SIG-M5 treated with dmso at 0.1 percent for 504 hours (cell line): ENCODE results near the gene NTSR2.

Experiments used
- DNase-seq: peaks from one replicate; lab custom pipeline; 2025; ENCODE audit not compliant: unreplicated experiment; lab: John Stamatoyannopoulos, UW

Gene NTSR2

DNA sequence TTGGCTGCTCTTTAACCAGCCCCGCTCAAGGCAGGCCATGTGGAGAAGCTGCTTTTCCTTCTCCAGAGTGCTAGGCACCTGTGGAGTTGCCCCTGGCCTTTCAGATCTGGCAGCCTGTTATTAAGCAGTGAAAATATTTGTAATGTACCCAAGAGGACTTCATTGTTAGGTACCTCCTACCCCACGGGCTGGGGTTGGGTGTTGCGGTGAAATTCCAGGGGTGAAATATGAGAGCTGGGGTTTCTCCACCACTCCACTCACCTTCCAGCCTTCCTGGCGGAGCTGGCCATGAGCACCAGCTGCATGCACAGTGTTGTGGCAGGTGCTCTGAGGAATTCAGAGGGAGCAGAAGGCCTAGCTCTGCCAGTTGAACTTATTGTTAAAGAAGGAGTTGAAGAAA lies 39.1 kb downstream of the NTSR2 start:
- DNase-seq, result no peak

- DNase-seq, result no peak
These were observed 40.1 kb downstream of the NTSR2 start for GRCh38 chr2:11629851-11630250.

GRCh38 chr2:11629215-11629614 lies 40.8 kb downstream of the NTSR2 start:
- no peak for DNase-seq

- DNase-seq, result no peak
These were observed 41.3 kb downstream of the NTSR2 start for GRCh38 chr2:11628675-11629074.

DNA sequence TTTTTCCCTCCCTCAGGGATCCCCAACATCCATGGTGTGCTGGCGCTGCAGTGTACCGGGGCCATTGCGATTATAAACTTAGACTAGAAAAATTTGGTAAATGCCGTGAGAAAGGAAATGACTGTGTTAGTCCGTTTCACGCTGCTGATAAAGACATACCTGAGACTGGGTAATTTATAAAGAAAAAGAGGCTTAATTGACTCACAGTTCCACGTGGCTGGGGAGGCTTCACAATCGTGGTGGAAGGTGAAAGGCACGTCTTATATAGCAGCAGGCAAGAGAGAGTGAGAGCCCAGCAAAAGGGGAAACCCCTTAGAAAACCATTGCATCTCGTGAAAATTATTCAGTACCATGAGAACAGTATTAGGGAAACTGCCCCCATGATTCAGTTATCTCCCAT lies 44.3 kb downstream of the NTSR2 start:
- DNase-seq, result no peak

- DNase-seq, result no peak
These were observed 45.1 kb downstream of the NTSR2 start for GRCh38 chr2:11624893-11625292.

DNA sequence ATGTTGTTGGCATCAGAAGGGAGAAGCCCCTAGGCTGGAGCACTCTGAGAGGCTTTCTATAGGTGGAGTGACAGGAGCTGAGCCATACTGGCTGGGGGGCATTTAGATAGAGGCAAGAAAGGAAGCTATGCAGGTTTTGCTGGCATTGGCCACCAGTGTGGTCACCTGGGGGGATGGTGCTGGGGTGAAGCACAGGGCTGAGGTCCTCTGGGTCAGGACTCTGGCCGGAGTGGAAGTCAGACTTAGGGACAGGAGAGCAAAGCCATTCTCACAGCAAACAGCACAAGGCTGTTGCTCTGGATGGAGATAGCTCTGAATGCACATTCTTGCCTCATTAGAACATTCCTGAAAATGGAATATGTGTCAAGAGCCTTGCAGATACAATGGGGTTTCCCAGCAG lies 47.4 kb downstream of the NTSR2 start:
- no peak for DNase-seq

DNA sequence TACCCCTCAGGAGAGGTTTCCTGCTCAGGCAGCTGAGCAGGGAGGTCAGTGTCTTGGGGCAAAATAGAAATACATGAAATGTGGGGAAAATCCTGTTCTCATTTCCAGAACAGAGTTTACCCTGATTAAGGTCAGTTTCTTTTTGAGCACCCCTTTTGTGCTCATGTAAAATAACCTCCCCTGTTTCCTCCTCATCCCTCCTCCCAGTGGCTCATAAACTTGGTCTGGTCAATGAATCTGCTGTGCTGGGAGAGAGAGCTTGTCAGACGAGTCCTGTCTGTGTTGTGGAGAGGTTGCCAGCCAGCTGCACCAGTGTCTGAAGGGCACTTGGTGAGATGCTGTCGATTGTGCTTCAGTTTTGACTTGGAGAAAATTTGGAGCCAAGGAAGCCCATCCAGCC lies 48.6 kb downstream of the NTSR2 start:
- no peak for DNase-seq

DNA sequence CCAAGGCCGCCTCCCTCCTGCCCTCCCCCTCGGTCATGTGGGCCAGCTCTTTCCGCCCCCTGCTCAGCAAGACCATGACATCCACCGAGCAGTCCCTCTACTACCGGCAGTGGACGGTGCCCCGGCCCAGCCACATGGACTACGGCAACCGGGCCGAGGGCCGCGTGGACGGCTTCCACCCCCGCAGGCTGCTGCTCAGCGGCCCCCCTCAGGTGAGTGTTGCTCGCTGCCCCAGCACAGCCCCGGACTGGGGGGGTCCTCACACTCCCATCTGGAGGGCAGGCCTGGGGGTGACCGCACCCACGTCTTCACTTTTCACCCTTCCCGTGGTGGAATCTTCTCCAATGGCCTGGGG lies 51.3 kb downstream of the NTSR2 start:
- no peak for DNase-seq

DNA sequence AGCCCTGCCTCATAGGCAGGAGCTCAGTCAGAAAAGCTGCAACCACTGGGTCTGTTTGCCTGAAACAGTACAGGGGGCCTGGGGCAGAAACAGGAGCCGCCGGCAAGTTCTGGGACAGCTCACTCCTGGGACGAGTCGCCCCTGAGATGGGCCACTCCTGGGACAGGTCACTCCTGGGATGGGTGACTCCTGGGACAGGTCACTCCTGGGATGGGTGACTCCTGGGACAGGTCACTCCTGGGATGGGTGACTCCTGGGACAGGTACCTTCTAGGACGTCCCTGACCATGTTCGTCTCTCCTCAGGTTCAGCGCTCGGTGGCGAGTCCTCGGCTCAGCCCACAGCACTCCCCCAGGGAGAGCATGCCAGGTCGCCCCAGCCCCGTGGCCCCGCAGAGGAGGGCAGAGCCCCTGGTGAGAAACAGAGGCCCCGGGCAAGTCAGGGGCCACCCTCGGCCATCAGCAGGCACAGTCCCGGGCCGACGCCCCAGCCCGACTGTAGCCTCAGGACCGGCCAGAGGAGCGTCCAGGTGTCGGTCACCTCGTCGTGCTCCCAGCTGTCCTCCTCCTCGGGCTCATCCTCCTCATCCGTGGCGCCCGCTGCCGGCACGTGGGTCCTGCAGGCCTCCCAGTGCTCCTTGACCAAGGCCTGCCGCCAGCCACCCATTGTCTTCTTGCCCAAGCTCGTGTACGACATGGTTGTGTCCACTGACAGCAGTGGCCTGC lies 51.8 kb downstream of the NTSR2 start:
- DNase-seq, result no peak

- DNase-seq, result no peak
These were observed 52.5 kb downstream of the NTSR2 start for GRCh38 chr2:11617527-11617926.

DNA sequence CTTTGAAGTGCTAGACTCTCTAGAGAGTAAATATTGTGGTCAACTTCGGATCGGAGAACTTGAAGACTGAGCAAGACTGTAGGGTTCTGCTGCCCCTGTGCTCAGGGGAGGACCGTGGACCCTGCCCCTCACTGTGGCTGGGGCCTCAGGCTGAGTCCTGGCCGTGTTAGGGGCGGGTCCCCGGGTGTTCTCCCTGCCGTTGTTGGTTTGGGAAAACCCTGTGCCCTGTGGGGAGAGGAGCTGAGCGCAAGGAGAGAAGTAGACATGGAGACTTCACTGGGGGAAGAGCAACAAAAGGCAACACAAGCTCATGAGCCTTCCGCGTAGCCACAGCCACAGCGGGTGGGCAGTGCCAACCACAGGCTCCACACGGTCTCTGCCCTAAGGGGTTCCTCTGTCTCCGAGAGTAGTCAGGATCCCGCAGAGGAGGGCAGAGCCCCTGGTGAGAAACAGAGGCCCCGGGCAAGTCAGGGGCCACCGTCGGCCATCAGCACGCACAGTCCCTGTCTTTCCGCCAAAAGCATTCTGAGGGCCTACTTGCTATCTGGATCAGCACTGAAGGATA lies 53.1 kb downstream of the NTSR2 start:
- no peak for DNase-seq

- no peak for DNase-seq
These were observed 53.8 kb downstream of the NTSR2 start for GRCh38 chr2:11616097-11616687.

DNA sequence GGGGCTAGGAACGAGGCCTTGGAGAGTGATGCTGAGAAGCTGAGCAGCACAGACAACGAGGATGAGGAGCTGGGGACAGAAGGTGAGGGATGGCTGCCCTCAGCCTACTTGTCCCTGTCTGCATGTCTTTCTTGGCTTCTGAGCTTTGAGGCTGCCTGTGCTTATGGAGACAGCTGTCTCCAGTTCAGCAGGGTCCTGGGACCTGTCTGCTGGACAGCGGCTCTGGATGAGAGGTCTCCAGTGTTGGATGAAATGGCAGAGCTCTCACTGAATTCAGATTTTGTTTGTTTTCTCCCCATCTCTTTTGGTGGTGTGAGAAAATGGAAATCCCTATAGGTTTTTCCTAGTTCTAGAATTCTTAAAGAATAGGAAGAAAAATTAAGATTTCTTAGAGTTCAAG lies 54.8 kb downstream of the NTSR2 start:
- DNase-seq, result no peak

GRCh38 chr2:11613297-11613696 lies 56.7 kb downstream of the NTSR2 start:
- DNase-seq, result no peak

GRCh38 chr2:11612553-11613215 lies 57.3 kb downstream of the NTSR2 start:
- DNase-seq, result no peak

DNA sequence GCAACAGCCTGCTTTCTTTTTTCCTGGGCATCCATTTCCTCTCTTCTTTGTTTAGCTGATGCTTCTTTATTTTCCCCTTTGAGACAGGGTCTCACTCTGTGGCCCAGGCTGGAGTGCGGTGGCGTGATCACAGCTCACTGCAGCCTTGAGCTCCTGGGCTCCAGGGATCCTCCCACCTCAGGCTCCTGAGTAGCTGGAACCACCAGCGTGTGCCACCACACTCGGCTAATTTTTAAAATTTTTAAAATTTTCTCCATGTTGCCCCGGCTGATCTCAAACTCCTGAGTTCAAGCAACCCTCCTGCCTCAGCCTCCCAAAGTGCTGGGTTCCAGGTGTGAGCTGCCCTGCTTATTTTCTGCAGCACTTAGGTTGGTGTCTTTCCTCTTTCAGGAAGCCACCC lies 58.7 kb downstream of the NTSR2 start:
- no peak for DNase-seq

GRCh38 chr2:11610624-11611242 lies 59.3 kb downstream of the NTSR2 start:
- no peak for DNase-seq
